Nephron progenitor cell (in vitro differentiated cells): ENCODE data around the gene NEXN.
"Not testable (repeated sequence)": the region's sequence is repeated elsewhere in the genome, so short reads cannot be mapped to it uniquely, and the experiment has no call there.

Experiments
- DNase-seq: peaks from one replicate; pipeline ENCODE4 v3.0.0; 2021
- H3K27ac Mint-ChIP-seq: 2 replicates; pipeline ENCODE4 v1.8.0; 2021; ENCODE audit warnings: mild to moderate bottlenecking, moderate library complexity, mixed read lengths
- H3K27me3 Mint-ChIP-seq: 2 replicates; pipeline ENCODE4 v1.8.0; 2021; ENCODE audit warnings: mild to moderate bottlenecking, low read depth, mixed read lengths; ENCODE audit not compliant: poor library complexity
- H3K36me3 Mint-ChIP-seq: 2 replicates; pipeline ENCODE4 v1.8.0; 2021; ENCODE audit warnings: low read depth, mixed read lengths
- H3K4me1 Mint-ChIP-seq: 2 replicates; pipeline ENCODE4 v1.8.0; 2021; ENCODE audit warnings: mixed read lengths
- H3K4me3 Mint-ChIP-seq: 2 replicates; pipeline ENCODE4 v1.8.0; 2021; ENCODE audit warnings: mild to moderate bottlenecking, moderate library complexity, mixed read lengths
- H3K9me3 Mint-ChIP-seq: 2 replicates; pipeline ENCODE4 v1.8.0; 2021; ENCODE audit warnings: mild to moderate bottlenecking, moderate library complexity, mixed read lengths
- TF ChIP-seq, protein P1 (sequence below): fragments of 200-600 bp; sonication (generic); IDR thresholded peaks from 2 replicates; pipeline ENCODE4 v1.5.0; 2021; ENCODE audit warnings: antibody characterized with exemption

Gene NEXN

DNA sequence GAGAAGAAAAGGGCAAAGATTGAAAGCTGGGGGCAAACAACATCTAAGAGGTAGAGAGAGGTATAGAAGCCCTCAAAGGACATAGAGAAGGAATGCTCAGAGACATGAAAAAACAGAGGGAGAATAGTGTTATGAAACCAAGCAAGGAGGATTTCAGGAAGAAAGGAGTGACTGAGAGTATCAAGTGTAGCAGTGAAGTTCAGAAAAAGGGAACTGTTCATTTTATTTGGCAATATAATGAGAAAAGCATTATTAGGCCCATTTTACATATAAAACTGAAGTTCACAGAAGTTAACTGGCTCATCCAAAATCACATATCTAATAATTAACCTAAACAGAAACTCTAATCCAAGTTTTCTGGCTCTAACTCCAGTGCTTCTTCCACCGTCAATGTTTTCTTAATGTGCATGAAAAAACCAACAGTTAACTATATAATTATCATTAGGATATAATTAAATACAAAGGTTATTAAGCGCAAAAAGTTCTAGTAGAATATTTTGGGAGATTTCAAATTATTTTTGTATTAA lies 17.7 kb downstream of the NEXN start:
- Mint-ChIP-seq H3K36me3 (no peaks in the 10 kb centered on the region), H3K4me3 (no peak overlapping the region), H3K27ac (no peak overlapping the region), H3K4me1 (no peaks in the 10 kb centered on the region), H3K27me3 (no peaks in the 10 kb centered on the region), H3K9me3 (no peaks in the 10 kb centered on the region)
- DNase-seq: no peak
- TF ChIP-seq, protein P1, sequence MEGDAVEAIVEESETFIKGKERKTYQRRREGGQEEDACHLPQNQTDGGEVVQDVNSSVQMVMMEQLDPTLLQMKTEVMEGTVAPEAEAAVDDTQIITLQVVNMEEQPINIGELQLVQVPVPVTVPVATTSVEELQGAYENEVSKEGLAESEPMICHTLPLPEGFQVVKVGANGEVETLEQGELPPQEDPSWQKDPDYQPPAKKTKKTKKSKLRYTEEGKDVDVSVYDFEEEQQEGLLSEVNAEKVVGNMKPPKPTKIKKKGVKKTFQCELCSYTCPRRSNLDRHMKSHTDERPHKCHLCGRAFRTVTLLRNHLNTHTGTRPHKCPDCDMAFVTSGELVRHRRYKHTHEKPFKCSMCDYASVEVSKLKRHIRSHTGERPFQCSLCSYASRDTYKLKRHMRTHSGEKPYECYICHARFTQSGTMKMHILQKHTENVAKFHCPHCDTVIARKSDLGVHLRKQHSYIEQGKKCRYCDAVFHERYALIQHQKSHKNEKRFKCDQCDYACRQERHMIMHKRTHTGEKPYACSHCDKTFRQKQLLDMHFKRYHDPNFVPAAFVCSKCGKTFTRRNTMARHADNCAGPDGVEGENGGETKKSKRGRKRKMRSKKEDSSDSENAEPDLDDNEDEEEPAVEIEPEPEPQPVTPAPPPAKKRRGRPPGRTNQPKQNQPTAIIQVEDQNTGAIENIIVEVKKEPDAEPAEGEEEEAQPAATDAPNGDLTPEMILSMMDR: no peak

DNA sequence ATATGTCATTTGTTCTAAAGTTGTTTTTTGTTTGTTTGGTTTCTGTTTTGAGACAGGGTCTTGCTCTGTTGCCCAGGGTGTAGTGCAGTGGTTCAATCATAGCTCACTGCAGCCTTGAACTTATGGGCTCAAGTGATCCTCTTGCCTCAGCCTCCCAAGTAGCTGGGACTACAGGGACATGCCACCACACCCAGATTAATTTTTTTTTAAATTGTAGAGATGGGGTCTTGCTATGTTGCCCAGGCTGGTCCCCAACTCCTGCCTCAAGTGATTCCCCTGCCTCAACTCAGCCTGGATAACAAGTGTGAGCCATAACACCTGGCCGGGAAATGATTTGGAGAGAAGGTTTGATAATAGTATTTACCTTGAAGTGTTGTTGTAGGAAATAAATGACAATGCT lies 18.2 kb downstream of the NEXN start:
- Mint-ChIP-seq H3K4me1 (no peaks in the 10 kb centered on the region), H3K4me3 (no peak overlapping the region), H3K27me3 (no peaks in the 10 kb centered on the region), H3K36me3 (no peaks in the 10 kb centered on the region), H3K27ac (no peak overlapping the region), H3K9me3 (no peaks in the 10 kb centered on the region)
- no peak for DNase-seq
- TF ChIP-seq, protein P1: no peak

DNA sequence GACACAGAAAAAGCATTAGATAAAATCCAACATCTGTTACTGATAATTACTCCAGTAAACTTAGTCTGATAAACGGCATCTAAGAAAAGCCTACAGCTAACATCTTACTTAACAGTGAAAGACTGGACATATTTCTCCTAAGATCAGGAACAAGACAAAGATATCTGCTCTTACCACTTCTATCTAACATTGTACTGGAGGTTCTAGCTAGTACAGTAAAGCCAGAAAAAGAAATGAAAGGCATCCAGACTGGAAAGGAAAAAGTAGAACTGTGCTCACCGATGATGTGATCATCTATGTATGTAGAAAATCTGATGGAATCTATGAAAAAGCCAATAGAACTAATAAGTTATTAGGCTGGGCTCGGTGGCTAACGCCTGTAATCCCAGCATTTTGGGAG lies 21.7 kb downstream of the NEXN start:
- H3K4me1 Mint-ChIP-seq: no peaks in the 10 kb centered on the region
- TF ChIP-seq, protein P1: no peak
- H3K9me3 Mint-ChIP-seq: no peaks in the 10 kb centered on the region
- peaks cover 3% of the 10 kb centered on the region for H3K27me3 Mint-ChIP-seq
- no peak overlapping the region for H3K4me3 Mint-ChIP-seq
- H3K27ac Mint-ChIP-seq: no peak overlapping the region
- DNase-seq: no peak
- no peaks in the 10 kb centered on the region for H3K36me3 Mint-ChIP-seq

DNA sequence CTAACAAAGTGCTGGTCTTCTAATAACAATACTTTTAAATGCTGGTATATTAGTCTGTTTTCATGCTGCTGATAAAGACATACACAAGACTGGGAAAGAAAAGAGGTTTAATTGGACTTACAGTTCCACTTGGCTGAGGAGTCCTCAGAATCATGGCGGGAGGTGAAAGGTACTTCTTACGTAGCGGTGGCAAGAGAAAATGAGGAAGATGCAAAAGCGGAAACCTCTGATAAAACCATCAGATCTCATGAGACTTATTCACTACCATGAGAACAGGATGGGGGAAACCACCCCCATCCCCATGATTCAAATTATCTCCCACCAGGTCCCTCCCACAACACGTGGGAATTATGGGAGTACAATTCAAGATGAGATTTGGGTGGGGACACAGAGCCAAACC lies 30.5 kb downstream of the NEXN start:
- not testable (repeated sequence) for DNase-seq, H3K4me3 Mint-ChIP-seq, H3K9me3 Mint-ChIP-seq, H3K27ac Mint-ChIP-seq, H3K4me1 Mint-ChIP-seq, H3K27me3 Mint-ChIP-seq
- peaks cover 31% of the 10 kb centered on the region for H3K36me3 Mint-ChIP-seq

DNA sequence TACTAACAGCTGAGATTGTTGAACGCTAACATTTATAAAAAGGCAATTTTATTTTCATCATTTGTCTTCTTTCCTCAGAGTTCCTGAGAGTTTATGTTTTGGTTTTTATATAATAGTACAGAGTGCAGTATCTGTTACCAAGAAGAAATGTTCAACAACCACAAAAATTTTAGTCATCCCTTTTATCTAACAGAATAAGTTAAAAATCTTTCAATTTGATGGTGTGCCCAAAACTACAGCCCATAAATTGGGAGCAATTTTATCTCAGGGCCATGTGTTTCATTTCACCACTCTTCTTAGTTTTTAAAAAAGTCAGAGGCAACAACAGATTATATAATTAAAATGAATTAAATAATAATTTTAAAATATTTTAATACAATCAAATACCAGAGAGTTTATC lies 37.1 kb downstream of the NEXN start:
- DNase-seq: no peak
- Mint-ChIP-seq H3K27me3 (no peaks in the 10 kb centered on the region), H3K9me3 (no peaks in the 10 kb centered on the region), H3K27ac (no peak overlapping the region), H3K4me3 (no peak overlapping the region), H3K4me1 (no peaks in the 10 kb centered on the region), H3K36me3 (peaks cover 10% of the 10 kb centered on the region)
- TF ChIP-seq, protein P1: no peak

DNA sequence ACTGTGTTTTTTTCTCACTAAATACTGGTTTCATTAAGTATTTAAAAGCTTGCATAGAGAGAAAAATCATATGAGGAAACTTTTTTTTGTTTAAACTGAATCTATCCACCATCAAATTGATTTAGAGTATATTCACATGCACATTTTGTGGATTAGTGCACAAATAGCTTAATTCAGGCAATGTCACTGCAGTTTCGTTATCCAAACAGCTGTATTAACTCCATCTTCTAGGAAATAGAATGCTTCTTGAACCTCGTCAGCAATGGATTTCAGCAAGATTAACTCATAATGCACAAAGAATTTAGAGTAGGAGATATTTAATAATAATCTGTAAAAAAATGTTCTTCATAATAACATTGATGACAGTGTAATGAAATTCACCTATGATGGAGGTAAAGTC lies 37.5 kb downstream of the NEXN start:
- Mint-ChIP-seq H3K27me3 (no peaks in the 10 kb centered on the region), H3K36me3 (peaks cover 6% of the 10 kb centered on the region), H3K4me3 (no peak overlapping the region), H3K9me3 (no peaks in the 10 kb centered on the region), H3K4me1 (no peaks in the 10 kb centered on the region), H3K27ac (no peak overlapping the region)
- no peak for DNase-seq
- TF ChIP-seq, protein P1: no peak
